ENCODE data around the gene RIOK3.

The RIOK3 gene

GRCh38 chr18:23531912-23532311 lies 78.8 kb downstream of the RIOK3 start:
- no peak for DNase-seq
